ENCODE measurements around the gene RIPK1. TPM values are rescaled to one million over a fixed set of nuclear protein-coding genes. Genes with fewer than 3 reads are reported as not detected.

Gene RIPK1
- total and polyA plus RNA-seq, 2 of the 8 experiments (the other 6 are each of a cell fraction or from before 2014, with no cell fraction given), result 5.9 to 22.9 TPM

DNA sequence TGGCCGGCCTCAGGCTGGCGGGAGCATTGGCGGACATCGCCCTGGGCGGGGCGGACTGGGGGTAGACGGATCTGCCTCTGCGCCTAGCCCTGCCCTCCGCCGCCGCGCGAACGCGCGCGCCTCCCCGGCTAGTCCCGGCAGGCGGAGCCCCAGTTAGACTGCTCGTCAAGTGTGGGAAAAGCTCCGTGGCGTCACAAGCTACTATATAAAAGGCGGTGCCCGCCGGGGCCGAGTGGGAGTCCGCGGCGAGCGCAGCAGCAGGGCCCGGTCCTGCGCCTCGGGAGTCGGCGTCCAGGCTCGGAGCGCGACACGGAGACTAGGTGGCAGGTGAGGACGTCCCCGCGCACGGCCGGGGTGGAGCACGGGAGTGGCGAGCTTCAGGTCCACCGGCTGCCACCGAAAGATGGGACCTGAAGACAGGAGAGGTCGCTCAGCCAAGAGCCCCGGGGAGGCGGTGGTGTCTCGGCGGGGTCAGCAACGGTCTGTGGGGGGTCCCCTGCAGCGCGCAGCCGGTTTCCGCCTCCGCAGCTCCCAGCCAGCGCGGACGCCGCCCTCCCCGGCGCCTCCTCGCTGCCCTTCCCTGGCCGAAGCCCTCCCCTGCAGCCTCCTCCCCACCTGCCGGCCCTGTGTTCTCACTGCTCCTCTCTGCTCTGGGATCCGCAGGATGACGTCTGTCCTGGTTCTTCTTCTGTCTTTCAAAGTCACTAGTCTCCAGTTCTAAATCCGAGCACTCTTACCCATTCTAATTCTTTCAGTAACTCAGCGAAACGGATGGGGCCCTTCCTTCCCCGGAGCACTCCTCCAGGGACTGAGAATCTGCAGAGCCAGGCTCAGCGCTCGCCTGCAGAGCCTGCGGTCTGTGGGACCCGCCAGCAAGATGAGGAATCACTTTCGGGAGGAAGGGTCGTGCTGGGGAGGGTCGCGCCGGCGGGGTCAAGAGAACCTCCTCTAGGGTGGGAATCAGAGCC lies 4.3 kb upstream of the RIPK1 start (continued):
- 0 out of 4 replicates have a peak, but pooled peaks of 1 of the 2 experiments have one; percentile 15 for TF ChIP-seq SIN3A (conservative IDR thresholded peaks at IDR 0.05 in 1 of 2, IDR thresholded peaks at IDR 0.05 in 1 of 2; ENCODE audit: low read depth in 1 of 2, low read length in 2 of 2)
- no peak for TF ChIP-seq GABPA (IDR thresholded peaks at IDR 0.05; ENCODE audit: borderline replicate concordance, insufficient read depth, low read length)
- TF ChIP-seq KDM1A (IDR thresholded peaks at IDR 0.05; ENCODE audit: borderline replicate concordance, low read length), result no peak
- TF ChIP-seq CREB1 (IDR thresholded peaks at IDR 0.05), result no peak
- no peak for TF ChIP-seq TAF1 (IDR thresholded peaks at IDR 0.05; ENCODE audit: low read depth, low read length)
- no peak for TF ChIP-seq SRF (IDR thresholded peaks at IDR 0.05; ENCODE audit: low read depth, low read length)
- no peak for TF ChIP-seq FOSL1 (IDR thresholded peaks at IDR 0.05; ENCODE audit: insufficient read depth, low read depth, low read length)
- TF ChIP-seq SP4 (IDR thresholded peaks at IDR 0.05; ENCODE audit: low read length), result no peak
- no peak for TF ChIP-seq KDM5A (IDR thresholded peaks at IDR 0.05; ENCODE audit: low read length)
- peak; percentile 58; the same call in 1 of the 2 replicates for TF ChIP-seq EGR1 (IDR thresholded peaks at IDR 0.05; ENCODE audit: borderline replicate concordance, low read depth, low read length)
- no peak for TF ChIP-seq HDAC6 (IDR thresholded peaks at IDR 0.05; ENCODE audit: low read depth, low read length)
- no peak for TF ChIP-seq BRCA1 (IDR thresholded peaks at IDR 0.05; ENCODE audit: low read depth, low read length)
- TF ChIP-seq SP2 (IDR thresholded peaks at IDR 0.05; ENCODE audit: low read length), result no peak
